ENCODE results near the gene CYP26C1. TPM values are rescaled to one million over a fixed set of nuclear protein-coding genes. Genes with fewer than 3 reads are reported as not detected.

Gene CYP26C1
- total and polyA plus RNA-seq, 4 experiments from 2014 or later = 0.08 to 0.22 (median 0.20) TPM; not detected in 1

- peaks cover 20% of the 10 kb centered on the region for H3K4me1 ChIP-seq (ENCODE audit: insufficient read depth, low read length)
- peaks cover 13 to 39% (median 30%) of the 10 kb centered on the region in 4 donors for H3K4me1 Mint-ChIP-seq
- no peak overlapping the region for H3K4me3 ChIP-seq (ENCODE audit: low read length in 2 of 2)
- peak overlapping the region in 4 of 8 donors; percentile 67 to 86 (median 78) for H3K4me3 Mint-ChIP-seq
- H3K9me3 Mint-ChIP-seq = no peaks in the 10 kb centered on the region
- ChIA-PET POLR2A (ENCODE audit: partially characterized antibody) (no interaction called here), CTCF (ENCODE audit: partially characterized antibody) (interaction anchor here (0.6 to 1.4 kb wide), 3 partner anchors 9 to 216 kb away, joined by 3 read pairs; no protein-coding TSS in a partner anchor)
- H3K9me3 ChIP-seq (ENCODE audit: control insufficient read depth in 1 of 2, low read length in 2 of 2) = no peaks in the 10 kb centered on the region
- peaks cover 21 to 31% of the 10 kb centered on the region in 2 donors for H3K36me3 Mint-ChIP-seq
- H3K27me3 Mint-ChIP-seq = peaks cover 20 to 22% of the 10 kb centered on the region in 2 donors
- H3K36me3 ChIP-seq (ENCODE audit: insufficient read depth, low read length) = no peaks in the 10 kb centered on the region
- no peak overlapping the region for H3K27ac ChIP-seq (ENCODE audit: low read depth, low read length)
- no peak for DNase-seq
- no peak overlapping the region for H3K27ac Mint-ChIP-seq
- intact Hi-C loops (cut with micrococcal nuclease) = no loop called here
- no peaks in the 10 kb centered on the region for H3K27me3 ChIP-seq (ENCODE audit: insufficient read depth, low read length)
Observed at GRCh38 chr10:93060887-93061593, 442 bp downstream of the CYP26C1 start.

- Mint-ChIP-seq H3K27ac (peak overlapping the region in 2 of 7 donors; percentile 41 to 78), H3K4me1 (peaks cover 13 to 42% (median 32%) of the 10 kb centered on the region in 4 donors), H3K4me3 (peak overlapping the region; percentile 54 to 86 (median 78)), H3K27me3 (peaks cover 22 to 26% of the 10 kb centered on the region in 2 donors), H3K9me3 (no peaks in the 10 kb centered on the region), H3K36me3 (peaks cover 18 to 28% of the 10 kb centered on the region in 2 donors)
- Histone ChIP-seq H3K4me3 (ENCODE audit: low read length in 2 of 2) (peak overlapping the region in 1 of 2 donors; percentile 9), H3K9me3 (ENCODE audit: control insufficient read depth in 1 of 2, low read length in 2 of 2) (no peaks in the 10 kb centered on the region), H3K36me3 (ENCODE audit: insufficient read depth, low read length) (no peaks in the 10 kb centered on the region), H3K4me1 (ENCODE audit: insufficient read depth, low read length) (peaks cover 20% of the 10 kb centered on the region), H3K27me3 (ENCODE audit: insufficient read depth, low read length) (no peaks in the 10 kb centered on the region), H3K27ac (ENCODE audit: low read depth, low read length) (no peak overlapping the region)
- intact Hi-C loops (cut with micrococcal nuclease) = no loop called here
- POLR2A ChIA-PET (ENCODE audit: partially characterized antibody) = no interaction called here
- peak in 3 of 5 donors; percentile 8 to 21 (median 12) for DNase-seq
- CTCF ChIA-PET (ENCODE audit: partially characterized antibody) = interaction anchor here (0.6 to 1.4 kb wide), 3 partner anchors 10 to 160 kb away, joined by 3 to 4 read pairs (median 3); no protein-coding TSS in a partner anchor
Observed at GRCh38 chr10:93061594-93062513, 1.3 kb downstream of the CYP26C1 start.

GRCh38 chr10:93062514-93063143 is 2.0 kb downstream of the CYP26C1 start:
- POLR2A ChIA-PET (ENCODE audit: partially characterized antibody) = no interaction called here
- intact Hi-C loops (cut with micrococcal nuclease) = no loop called here
- H3K4me3 ChIP-seq (ENCODE audit: low read length in 2 of 2) = peak overlapping the region in 1 of 2 donors; percentile 9
- no peak overlapping the region for H3K27ac Mint-ChIP-seq
- peaks cover under 1% of the 10 kb centered on the region for H3K27me3 ChIP-seq (ENCODE audit: insufficient read depth, low read length)
- H3K4me1 Mint-ChIP-seq = peaks cover 15 to 48% (median 36%) of the 10 kb centered on the region in 4 donors
- H3K4me1 ChIP-seq (ENCODE audit: insufficient read depth, low read length) = peaks cover 20% of the 10 kb centered on the region
- DNase-seq = peak in 4 of 5 donors; percentile 28 to 41 (median 37)
- H3K4me3 Mint-ChIP-seq = peak overlapping the region; percentile 54 to 86 (median 78)
- no peak overlapping the region for H3K27ac ChIP-seq (ENCODE audit: low read depth, low read length)
- peaks cover 14 to 22% of the 10 kb centered on the region in 2 donors for H3K36me3 Mint-ChIP-seq
- CTCF ChIA-PET (ENCODE audit: partially characterized antibody) = interaction anchor here (1.4 kb wide), 1 partner anchor 11 kb away, joined by 3 read pairs; no protein-coding TSS in a partner anchor
- H3K9me3 Mint-ChIP-seq = no peaks in the 10 kb centered on the region
- peaks cover 27 to 34% of the 10 kb centered on the region in 2 donors for H3K27me3 Mint-ChIP-seq
- no peaks in the 10 kb centered on the region for H3K9me3 ChIP-seq (ENCODE audit: control insufficient read depth in 1 of 2, low read length in 2 of 2)
- H3K36me3 ChIP-seq (ENCODE audit: insufficient read depth, low read length) = no peaks in the 10 kb centered on the region

- POLR2A ChIA-PET (ENCODE audit: partially characterized antibody) = no interaction called here
- no peaks in the 10 kb centered on the region for H3K9me3 Mint-ChIP-seq
- no peak for DNase-seq
- H3K4me3 ChIP-seq (ENCODE audit: low read length in 2 of 2) = no peak overlapping the region
- intact Hi-C loops (cut with micrococcal nuclease) = no loop called here
- H3K27me3 ChIP-seq (ENCODE audit: insufficient read depth, low read length) = peaks cover 4% of the 10 kb centered on the region
- H3K4me3 Mint-ChIP-seq = peak overlapping the region in 7 of 8 donors; percentile 29 to 76 (median 54)
- peaks cover 33 to 40% of the 10 kb centered on the region in 2 donors for H3K27me3 Mint-ChIP-seq
- no peak overlapping the region for H3K27ac ChIP-seq (ENCODE audit: low read depth, low read length)
- no peak overlapping the region for H3K27ac Mint-ChIP-seq
- CTCF ChIA-PET (ENCODE audit: partially characterized antibody) = no interaction called here
- H3K4me1 Mint-ChIP-seq = peaks cover 15 to 55% (median 39%) of the 10 kb centered on the region in 4 donors
- no peaks in the 10 kb centered on the region for H3K36me3 ChIP-seq (ENCODE audit: insufficient read depth, low read length)
- no peaks in the 10 kb centered on the region for H3K9me3 ChIP-seq (ENCODE audit: control insufficient read depth in 1 of 2, low read length in 2 of 2)
- peaks cover 20% of the 10 kb centered on the region for H3K4me1 ChIP-seq (ENCODE audit: insufficient read depth, low read length)
- H3K36me3 Mint-ChIP-seq = peaks cover 10 to 16% of the 10 kb centered on the region in 2 donors
Observed at GRCh38 chr10:93063144-93063976, 2.8 kb downstream of the CYP26C1 start.

GRCh38 chr10:93063977-93064660 is 3.5 kb downstream of the CYP26C1 start:
- H3K4me1 ChIP-seq (ENCODE audit: insufficient read depth, low read length) = peaks cover 20% of the 10 kb centered on the region
- no peaks in the 10 kb centered on the region for H3K9me3 ChIP-seq (ENCODE audit: control insufficient read depth in 1 of 2, low read length in 2 of 2)
- H3K27me3 ChIP-seq (ENCODE audit: insufficient read depth, low read length) = peaks cover 4% of the 10 kb centered on the region
- intact Hi-C loops (cut with micrococcal nuclease) = no loop called here
- peak overlapping the region in 5 of 8 donors; percentile 29 to 76 (median 54) for H3K4me3 Mint-ChIP-seq
- H3K27ac ChIP-seq (ENCODE audit: low read depth, low read length) = no peak overlapping the region
- no peak for DNase-seq
- H3K27me3 Mint-ChIP-seq = peaks cover 40 to 45% of the 10 kb centered on the region in 2 donors
- H3K4me3 ChIP-seq (ENCODE audit: low read length in 2 of 2) = no peak overlapping the region
- no peaks in the 10 kb centered on the region for H3K9me3 Mint-ChIP-seq
- H3K4me1 Mint-ChIP-seq = peaks cover 19 to 63% (median 44%) of the 10 kb centered on the region in 4 donors
- H3K36me3 Mint-ChIP-seq = peaks cover 4 to 10% of the 10 kb centered on the region in 2 donors
- ChIA-PET POLR2A (ENCODE audit: partially characterized antibody) (no interaction called here), CTCF (ENCODE audit: partially characterized antibody) (no interaction called here)
- no peaks in the 10 kb centered on the region for H3K36me3 ChIP-seq (ENCODE audit: insufficient read depth, low read length)
- H3K27ac Mint-ChIP-seq = no peak overlapping the region
